AG04449 (cell line): ENCODE results near the gene CRTC1.

ENCODE experiments used
- CTCF ChIA-PET: fragments of 350-600 bp; formaldehyde crosslinking; extraction: SDS; loops from one replicate; lab custom pipeline; 2021; ENCODE audit warnings: antibody characterized with exemption; lab: Yijun Ruan, JAX
- POLR2A ChIA-PET: fragments of 400-600, 350-600 bp; formaldehyde crosslinking; extraction: SDS; loops from one replicate; lab custom pipeline; 2020; ENCODE audit warnings: antibody characterized with exemption, inconsistent platforms; lab: Yijun Ruan, JAX
- DNase-seq: peaks from one replicate; pipeline ENCODE4 v3.0.0-alpha.2; 2010; ENCODE audit warnings: low read depth, low spot score
- H3K4me3 ChIP-seq: 2 replicates; pipeline ENCODE4 v1.5.1; 2011; ENCODE audit warnings: low read depth, mild to moderate bottlenecking, control low read depth, low read length
- TF ChIP-seq, protein P1 (sequence below): IDR thresholded peaks from one replicate; pipeline ENCODE4 v1.5.1; 2011; ENCODE audit warnings: mild to moderate bottlenecking, moderate library complexity, low read length, control low read depth, inconsistent platforms; ENCODE audit not compliant: insufficient read depth; ENCODE audit errors: missing control alignments

The CRTC1 gene

GRCh38 chr19:18712981-18713380 is 29.5 kb downstream of the CRTC1 start:
- no peak overlapping the region for H3K4me3 ChIP-seq
- no peak for DNase-seq
- CTCF ChIA-PET, result no interaction called here
- TF ChIP-seq, protein P1, sequence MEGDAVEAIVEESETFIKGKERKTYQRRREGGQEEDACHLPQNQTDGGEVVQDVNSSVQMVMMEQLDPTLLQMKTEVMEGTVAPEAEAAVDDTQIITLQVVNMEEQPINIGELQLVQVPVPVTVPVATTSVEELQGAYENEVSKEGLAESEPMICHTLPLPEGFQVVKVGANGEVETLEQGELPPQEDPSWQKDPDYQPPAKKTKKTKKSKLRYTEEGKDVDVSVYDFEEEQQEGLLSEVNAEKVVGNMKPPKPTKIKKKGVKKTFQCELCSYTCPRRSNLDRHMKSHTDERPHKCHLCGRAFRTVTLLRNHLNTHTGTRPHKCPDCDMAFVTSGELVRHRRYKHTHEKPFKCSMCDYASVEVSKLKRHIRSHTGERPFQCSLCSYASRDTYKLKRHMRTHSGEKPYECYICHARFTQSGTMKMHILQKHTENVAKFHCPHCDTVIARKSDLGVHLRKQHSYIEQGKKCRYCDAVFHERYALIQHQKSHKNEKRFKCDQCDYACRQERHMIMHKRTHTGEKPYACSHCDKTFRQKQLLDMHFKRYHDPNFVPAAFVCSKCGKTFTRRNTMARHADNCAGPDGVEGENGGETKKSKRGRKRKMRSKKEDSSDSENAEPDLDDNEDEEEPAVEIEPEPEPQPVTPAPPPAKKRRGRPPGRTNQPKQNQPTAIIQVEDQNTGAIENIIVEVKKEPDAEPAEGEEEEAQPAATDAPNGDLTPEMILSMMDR, result no peak
- POLR2A ChIA-PET, result no interaction called here

GRCh38 chr19:18713550-18714117 is 30.2 kb downstream of the CRTC1 start:
- TF ChIP-seq, protein P1, result no peak
- DNase-seq, result no peak
- ChIA-PET CTCF (interaction anchor here (1.1 kb wide), 1 partner anchor 244 kb away, joined by 3 read pairs; no protein-coding TSS in a partner anchor), POLR2A (interaction anchor here (0.6 kb wide), 1 partner anchor 157 kb away, joined by 3 read pairs; no protein-coding TSS in a partner anchor)
- H3K4me3 ChIP-seq, result no peak overlapping the region

- ChIA-PET POLR2A (no interaction called here), CTCF (interaction anchor here (1.3 kb wide), 1 partner anchor 8 kb away, joined by 5 read pairs; no protein-coding TSS in a partner anchor)
- no peak overlapping the region for H3K4me3 ChIP-seq
- DNase-seq, result no peak
- TF ChIP-seq, protein P1, result no peak
Measured at GRCh38 chr19:18715416-18715815, 31.9 kb downstream of the CRTC1 start.

GRCh38 chr19:18716857-18717256 is 33.4 kb downstream of the CRTC1 start:
- TF ChIP-seq, protein P1, result no peak
- ChIA-PET CTCF (no interaction called here), POLR2A (no interaction called here)
- no peak overlapping the region for H3K4me3 ChIP-seq
- DNase-seq, result no peak

DNA sequence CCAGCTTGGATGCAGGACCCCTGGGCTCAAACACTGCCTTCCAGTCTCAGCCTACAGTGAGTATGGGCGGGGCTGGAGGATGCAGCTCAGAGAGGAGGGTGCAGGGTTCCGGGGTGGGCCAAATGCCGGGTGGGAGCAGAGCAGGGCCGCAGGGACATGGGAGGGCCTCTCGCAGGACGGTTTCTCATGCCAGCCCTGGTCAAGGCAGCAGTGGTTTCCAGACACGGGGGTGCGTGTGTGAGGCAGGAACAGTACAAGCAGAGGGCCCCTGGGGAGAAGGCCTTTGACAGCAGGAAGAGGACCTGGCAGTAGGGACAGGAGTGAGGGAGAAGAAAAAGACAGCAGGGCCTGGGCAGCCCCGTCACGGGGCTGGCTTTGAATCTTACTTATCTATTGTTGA is 34.1 kb downstream of the CRTC1 start:
- H3K4me3 ChIP-seq, result no peak overlapping the region
- ChIA-PET POLR2A (no interaction called here), CTCF (interaction anchor here (1.7 kb wide), 1 partner anchor 18 kb away, joined by 4 read pairs; no protein-coding TSS in a partner anchor)
- TF ChIP-seq, protein P1, result no peak
- no peak for DNase-seq

- POLR2A ChIA-PET, result no interaction called here
Measured at GRCh38 chr19:18718015-18718526, 34.6 kb downstream of the CRTC1 start.

More at GRCh38 chr19:18718015-18718526, 34.6 kb downstream of the CRTC1 start:
- TF ChIP-seq, protein P1, result no peak
- DNase-seq, result no peak
- CTCF ChIA-PET, result interaction anchor here (1.7 kb wide), 1 partner anchor 18 kb away, joined by 4 read pairs; no protein-coding TSS in a partner anchor
- no peak overlapping the region for H3K4me3 ChIP-seq
